ENCODE results near the gene TCF3.

- no peak for TF ChIP-seq CTCF (IDR thresholded peaks at IDR 0.05; ENCODE audit: insufficient read depth, low read length, poor library complexity, severe bottlenecking)
- no peak for TF ChIP-seq EZH2phosphoT487 (conservative IDR thresholded peaks at IDR 0.05; ENCODE audit: low read length)
Observed at GRCh38 chr19:1601613-1602064, 50.8 kb downstream of the TCF3 start.
